GM19372 (cell line): Measurements from ENCODE around the gene TNK2.
"Not testable (repeated sequence)": the region's sequence is repeated elsewhere in the genome, so short reads cannot be mapped to it uniquely, and the experiment has no call there.

Experiments used
- ATAC-seq: cut with Tn5 transposase; IDR thresholded peaks from one replicate; pipeline ENCODE4 v1.9.1; 2021; ENCODE audit warnings: mild to moderate bottlenecking, low read depth, moderate library complexity; ENCODE audit not compliant: unreplicated experiment

TNK2 gene

DNA sequence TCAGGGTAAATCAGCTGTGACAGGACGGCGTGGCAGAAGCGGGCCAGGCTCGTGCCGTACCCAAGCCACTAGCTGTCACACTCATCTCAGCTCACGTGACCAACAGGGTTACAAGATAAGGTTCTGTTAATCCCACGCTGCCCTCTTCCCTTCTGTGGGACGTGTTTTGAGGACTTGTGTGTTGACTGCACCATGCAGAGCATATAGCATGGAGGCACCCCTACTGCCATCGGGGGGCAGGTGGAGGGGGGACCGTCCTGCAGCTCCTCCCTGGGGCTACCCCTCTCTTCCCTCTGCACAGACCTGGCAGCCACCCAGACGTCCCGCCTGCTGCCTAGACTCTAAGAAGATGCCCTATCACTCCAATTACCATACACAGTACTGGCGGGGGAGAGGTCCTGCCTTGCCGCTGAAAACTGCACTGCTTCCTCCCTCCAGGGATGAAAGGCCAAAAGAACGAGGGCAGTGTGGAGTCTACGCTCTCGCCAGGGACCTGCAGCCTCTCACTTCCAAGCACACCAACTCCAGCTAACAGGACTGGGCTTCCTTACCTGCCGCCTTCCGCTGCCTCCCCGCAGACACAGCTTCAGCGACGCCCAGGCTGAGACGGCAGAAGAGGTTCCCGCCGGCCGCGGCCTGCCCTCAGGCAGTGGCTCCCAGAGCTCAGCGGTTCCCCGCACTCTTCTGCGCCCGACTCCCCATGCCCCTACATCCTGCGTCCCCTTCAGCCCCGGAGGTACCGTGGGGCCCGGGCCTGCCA is at the start of gene TNK2:
TNK2 (minus strand) TSS at position 618 of the 760 bp plus-strand sequence. CDS start 19,963 bp downstream, outside the sequence.
- ATAC-seq: no peak

DNA sequence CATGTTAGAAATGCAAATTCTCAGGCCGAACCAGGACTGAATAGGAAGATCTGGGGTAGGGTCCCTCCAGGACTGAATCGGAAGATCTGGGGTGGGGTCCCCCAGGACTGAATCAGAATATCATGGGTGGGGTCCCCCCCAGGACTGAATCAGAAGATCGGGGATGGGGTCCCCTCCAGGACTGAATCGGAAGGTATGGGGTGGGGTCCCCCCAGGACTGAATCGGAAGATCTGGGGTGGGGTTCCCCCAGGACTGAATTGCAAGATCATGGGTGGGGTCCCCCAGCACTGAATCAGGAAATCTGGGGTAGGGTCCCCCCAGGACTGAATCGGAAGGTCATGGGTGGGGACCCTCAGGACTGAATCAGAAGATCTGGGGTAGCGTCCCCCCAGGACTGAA is 48.2 kb upstream of the TNK2 start:
- no peak for ATAC-seq

DNA sequence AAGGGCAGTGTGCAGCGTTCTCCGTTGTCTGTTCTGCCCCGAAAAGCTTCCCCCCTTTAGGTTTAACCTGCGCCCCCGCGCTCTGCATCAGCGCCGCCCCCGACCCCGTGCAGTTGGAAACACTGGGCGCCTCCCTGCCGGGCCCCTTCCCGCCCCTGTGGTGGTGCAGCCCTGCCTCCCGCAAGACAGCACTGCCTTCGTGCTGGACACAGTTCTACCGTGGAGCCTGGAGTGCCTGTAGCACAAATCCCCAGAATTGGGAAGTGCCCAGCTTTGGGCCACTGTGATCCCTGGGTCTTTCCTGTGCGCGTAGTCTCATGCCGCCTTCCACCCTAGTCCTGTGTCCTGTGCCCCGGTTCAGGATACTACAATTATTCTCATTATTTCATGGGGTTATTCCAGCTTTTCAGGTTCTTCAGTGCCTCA is 47.1 kb upstream of the TNK2 start:
- ATAC-seq: not testable (repeated sequence)

DNA sequence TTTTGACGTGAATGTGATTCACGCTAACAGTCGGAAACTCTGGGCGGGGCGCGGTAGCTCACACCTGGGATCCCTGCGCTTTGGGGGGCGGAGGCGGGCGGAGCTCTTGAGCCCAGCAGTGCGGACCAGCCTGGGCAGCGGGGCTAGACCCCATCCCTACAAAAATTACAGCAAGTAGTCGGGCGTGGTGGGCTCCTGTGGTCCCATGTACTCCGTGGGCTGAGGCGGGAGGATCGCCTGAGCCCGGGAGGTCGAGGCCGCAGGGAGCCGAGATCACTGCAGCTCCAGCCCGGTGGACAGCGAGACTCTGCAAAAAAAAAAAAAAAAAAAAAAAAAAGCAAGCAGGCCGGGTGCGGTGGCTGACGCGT is 46.4 kb upstream of the TNK2 start:
- ATAC-seq: peak; percentile 44

DNA sequence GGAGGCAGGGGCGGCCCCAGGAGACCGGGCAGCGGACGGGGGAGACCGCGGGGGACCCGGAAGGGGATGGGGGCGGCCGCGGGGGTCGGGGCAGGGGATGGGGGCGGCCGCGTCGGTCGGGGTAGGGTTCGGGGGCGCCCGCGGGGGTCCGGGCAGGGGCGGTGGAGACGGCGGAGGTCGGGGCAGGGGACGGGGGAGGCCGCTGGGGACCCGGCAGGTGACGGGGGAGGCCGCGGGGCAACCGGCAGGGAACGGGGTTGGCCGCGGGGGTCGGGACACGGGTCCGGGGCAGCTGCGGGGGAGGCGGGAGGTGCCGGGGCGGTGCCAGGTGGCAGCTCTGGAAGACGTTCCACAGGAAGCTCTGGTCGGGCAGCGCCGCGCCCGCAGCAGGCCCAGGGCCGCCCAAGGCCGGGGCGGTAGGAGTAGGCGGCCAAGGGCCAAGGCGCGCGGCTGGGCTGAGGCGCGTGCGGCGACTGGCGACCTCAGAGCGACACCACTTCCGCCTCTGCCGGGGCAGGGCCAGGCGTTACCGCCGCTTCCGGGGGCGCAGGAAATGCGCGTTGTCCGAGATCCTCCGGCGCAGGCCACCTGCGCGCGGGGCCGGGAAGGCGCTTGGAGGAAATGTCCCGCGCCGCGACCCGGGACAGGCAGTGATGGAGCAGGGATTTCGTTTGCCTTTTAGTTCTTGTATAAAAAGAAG is 45.9 kb upstream of the TNK2 start:
- peak; percentile 99 for ATAC-seq

DNA sequence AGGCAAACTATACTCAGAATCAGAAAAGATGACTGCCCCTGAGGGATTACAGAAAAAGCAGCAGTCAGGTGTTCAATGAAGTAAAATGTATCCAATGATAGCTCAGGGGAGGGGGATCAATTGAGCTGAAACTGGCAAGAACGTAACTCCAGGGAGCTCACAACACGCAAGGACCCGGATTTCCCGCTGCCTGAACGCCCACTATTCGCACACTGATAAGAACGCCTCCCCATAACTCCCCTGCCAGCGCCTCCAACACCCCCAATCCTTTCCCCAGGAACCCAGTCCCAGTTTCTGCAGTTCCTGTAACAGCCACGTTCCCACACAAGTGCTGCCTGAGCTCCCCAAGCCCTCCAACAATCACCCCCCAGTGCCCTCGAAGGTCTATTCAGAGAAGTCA is 44.2 kb upstream of the TNK2 start:
- ATAC-seq: not testable (repeated sequence)

DNA sequence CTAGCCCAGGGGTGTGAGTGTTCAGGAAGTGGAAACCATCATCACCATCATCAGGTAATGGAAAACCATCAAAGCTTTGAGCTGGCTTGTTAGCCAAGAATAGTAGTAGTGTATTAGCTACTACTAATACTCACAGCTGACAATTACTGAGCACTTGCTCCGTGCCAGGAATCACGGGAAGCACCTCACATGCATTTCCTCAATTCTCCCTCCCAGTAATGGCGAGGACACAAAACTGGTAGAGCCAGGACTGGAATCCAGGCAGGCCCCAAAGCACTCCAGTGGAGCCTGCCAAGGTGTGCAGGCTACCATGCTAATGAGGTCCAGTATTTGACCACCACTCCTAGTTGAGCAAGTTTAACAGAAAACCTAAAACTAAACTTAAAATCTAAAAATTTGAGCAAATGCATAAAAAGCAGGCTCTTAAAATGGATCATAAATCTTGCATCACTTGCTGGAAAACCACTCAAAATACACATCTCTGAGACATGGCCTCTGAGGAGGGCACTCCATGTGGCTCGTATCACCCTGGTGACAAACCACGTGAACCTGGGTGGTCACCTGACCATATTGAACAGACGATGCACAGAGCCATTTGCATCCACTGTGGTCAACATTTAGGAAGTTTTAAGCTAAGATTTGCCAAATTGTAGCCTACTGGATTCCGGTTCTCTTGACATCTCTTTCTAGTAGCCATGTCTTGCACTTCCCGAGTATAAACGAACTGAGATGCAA is 43.3 kb upstream of the TNK2 start:
- not testable (repeated sequence) for ATAC-seq

DNA sequence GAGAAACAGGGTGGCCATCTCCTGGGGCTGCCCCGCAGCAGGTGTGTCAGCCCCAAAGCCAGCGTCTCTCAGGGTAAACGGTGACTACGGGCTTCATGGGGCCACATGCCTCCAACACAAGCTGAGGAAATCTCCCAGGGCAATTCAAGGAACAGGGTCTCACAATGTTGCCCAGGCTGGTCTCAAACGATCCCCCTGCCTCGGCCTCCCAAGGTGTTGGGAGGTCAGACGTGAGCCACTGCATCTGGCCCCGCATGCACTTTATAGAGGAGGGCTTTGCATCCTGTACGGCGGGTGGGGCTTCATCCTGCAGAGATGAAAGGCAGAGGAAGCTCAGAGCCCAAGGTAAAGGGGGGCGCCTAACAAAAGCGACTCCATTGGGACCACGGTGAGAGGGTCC is 42.4 kb upstream of the TNK2 start:
- not testable (repeated sequence) for ATAC-seq

DNA sequence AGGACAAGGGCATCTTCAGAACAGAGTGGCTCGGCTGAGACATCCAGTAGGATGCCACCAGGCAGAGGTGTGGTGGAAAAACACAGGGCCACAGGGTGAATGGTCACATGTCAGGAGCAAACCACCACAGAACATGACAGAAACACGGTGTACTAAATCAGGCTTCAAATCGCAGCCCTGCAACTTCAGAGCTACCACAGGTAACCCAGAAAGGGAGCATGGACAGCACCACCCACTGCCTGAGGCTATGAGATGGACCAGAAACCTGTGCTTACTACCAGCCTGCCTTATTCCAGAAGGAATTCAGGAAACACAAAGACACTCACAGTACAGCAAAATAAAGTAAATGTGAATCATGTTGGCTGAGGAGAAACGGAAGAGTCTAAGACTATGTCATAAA is 41.8 kb upstream of the TNK2 start:
- ATAC-seq: not testable (repeated sequence)

DNA sequence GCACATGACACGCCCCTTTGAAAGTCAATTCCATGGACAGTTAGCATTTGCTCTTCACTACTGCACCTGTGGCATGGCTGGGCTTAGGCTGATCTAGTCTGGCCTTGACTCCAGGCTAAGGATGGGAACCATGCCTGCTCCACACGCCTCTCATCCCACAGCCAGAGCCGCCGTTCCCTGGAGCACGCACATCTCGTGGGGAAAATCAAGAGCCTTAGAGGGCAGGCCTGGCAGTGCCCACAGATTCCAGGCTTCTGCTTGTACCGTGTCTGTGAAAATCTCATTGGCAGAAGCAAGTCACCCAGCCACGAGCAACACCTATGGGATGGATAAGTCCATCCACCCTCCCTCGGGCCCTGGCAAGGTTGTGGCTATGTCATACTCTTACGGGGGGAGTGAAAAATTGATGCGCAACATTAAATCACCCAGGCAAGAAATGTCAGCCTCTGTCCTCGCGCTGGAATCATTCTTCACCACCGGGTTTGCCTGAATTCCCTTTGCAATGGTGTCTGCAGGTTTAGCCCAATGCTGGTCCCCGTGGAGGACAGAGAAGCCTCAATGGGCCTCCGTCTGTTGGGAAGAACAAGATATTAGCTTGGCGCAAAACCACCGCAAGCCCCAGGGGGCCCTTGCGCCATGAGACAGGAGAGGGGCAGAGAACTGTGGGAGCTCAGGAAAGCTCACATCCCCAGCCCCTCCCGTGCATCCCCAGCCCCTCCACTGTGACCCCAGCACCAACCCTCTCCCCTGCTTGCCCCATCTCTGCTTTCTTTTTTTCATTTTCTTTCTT is 38.8 kb upstream of the TNK2 start:
- not testable (repeated sequence) for ATAC-seq

DNA sequence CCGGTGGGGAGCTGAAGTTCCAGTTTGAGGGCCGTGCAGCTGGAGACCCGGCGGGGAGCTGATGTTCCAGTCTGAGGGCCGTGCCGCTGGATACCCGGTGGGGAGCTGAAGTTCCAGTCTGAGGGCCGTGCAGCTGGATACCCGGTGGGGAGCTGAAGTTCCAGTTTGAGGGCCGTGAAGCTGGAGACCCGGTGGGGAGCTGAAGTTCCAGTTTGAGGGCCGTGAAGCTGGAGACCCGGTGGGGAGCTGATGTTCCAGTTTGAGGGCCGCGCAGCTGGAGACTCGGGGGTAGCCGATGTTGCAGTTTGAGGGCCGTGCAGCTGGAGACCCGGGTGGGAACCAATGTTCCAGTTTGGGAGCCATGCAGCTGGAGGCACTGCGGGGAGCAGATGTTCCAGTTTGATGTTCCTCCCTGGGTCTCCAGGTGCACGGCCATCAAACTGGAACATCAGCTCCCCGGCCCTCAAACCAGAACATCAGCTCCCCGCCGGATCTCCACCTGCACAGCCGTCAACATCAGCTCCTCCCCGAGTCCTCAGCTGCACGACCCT is 33.0 kb upstream of the TNK2 start:
- ATAC-seq: not testable (repeated sequence)

DNA sequence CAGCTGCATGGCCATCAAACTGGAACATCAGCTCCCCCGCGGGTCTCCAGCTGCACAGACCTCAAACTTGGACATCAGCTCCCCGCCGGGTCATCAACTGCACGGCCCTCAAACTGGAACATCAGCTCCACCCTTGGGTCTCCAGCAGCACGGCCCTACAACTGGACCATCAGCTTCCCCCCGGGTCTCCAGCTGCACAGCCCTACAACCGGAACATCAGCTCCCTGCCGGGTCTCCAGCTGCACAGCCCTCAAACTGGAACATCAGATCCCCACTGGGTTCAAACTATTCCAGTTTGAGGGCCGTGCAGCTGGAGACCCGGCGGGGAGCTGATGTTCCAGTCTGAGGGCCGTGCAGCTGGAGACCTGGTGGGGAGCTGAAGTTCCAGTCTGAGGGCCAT is 32.5 kb upstream of the TNK2 start:
- not testable (repeated sequence) for ATAC-seq

DNA sequence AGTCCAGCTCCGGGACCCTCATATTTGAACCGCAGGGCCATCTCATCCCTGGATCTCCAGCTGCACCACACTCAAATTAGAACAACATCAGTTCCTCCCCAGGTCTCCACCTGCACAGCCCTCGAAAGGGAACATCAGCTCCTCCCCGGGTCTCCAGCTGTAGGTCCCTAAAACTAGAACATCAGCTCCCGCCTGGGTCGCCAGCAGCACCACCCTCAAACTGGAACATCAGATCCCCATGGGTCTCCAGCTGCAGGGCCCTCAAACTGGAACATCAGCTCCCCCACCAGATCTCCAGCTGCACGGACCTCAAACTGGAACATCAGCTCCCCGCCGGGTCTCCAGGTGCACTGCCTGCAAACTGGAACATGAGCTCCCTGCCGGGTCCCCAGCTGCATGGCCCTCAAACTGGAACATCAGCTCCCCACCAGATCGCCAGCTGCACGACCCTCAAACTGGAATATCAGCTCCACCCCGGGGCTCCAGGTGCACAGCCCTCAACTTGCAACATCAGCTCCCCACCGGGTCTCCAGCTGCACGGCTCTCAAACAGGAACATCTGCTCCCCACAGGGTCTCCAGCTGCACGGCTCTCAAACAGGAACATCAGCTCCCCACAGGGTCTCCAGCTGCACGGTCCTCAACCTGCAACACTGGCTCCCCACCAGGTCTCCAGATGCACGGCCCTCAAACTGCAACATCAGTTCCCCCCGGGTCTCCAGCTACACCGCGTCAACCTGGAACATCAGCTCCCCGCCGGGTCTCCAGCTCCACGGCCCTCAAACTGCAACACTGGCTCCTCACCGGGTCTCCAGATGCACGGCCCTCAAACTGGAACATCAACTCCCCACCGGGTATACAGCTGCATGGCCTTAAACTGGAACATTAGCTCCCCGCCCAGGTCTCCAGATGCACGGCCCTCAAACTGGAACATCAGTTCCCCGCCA is 31.4 kb upstream of the TNK2 start:
- ATAC-seq: not testable (repeated sequence)

DNA sequence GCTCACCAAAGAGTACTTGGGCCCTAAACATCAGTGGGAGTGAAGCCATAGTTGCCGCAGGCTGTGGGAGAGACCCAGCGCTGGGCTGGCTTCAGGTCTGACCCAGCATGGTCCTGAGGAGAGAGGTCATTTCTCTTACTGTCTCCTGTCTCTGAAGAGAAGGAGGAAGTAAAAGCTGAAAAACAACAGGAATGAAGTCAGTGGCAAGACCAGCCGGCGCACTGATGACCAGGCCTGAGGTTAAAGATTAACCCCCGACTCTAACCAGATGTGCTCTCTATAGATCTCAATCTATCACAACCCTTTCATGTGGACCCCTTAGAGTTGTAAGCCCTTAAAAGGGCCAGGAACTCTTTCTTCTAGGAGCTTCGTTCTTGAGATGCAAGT is 24.7 kb upstream of the TNK2 start:
- not testable (repeated sequence) for ATAC-seq

DNA sequence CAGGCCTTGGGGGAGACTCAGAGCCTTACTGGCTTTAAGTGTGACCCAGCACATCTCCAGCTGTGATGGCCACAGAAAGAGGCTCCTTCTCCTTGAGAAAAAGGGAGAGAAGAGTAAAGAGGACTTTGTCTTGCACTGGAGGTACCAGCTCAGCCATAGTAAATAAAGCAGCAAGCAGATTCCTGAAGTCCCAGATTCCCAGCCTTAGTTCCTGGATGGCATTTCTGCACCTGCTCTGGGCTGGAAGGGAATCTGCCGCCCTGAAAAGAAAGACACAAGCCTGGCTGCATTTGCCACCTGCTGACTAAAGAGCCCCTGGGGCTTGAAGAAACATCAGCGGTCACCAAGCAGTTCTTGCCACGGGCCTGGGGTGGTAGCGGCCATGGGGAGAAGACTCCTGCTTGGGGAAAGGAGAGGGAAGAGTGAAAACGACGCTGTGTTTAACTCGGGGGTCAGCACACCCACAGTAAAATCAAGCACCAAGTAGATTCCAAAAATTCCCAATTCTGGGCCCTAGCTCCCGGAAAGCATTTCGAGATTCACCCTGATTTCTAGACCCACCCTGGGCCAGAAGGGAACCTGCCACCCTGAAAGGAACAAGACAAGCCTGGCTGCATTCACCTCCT is 24.2 kb upstream of the TNK2 start:
- ATAC-seq: no peak

DNA sequence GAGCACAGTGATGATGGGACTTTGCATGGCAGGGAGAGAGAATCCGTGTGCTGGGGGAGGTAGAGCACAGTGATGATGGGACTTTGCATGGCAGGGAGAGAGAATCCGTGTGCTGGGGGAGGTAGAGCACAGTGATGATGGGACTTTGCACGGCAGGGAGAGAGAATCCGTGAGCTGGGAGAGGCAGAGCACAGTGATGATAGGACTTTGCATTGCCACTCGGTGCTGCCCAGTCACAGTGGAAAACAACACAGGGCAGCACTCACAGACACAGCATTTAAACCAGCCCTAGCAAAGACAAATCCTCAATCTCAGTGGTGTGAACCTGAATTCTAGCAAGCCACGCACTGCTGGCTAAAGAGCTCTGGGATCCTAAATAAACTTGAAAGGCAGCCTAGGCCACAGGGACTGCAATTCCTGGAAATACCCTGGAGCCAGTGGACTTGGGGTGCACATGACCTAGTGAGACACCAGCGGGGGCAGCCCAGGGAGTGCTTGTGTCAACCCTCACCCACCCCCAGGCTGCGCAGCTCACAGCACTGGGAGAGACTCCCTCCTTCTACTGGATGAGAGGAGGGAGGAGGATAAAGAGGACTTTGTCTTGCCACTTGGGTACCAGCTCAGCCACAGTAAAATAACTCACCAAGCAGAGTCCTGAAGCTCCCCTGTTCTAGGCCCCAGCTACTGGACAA is 23.4 kb upstream of the TNK2 start:
- ATAC-seq: no peak

DNA sequence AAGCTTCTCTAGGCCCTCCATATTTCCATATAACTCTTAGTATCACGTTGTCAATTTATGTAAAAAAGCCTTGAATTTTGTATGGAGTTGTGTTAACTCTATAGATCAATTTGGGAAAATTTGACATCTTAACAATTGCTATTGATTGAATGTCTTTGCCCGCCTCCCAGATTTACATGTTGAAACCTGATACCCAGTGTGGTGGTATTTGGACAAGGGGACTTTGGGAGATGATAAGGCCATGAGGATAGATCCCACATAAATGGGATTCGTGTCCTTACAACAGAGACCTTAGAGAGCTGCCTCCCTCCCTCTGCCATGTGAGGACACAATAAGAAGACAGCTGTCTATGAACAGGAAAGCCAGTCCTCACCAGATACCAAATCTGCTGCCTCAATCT is 21.1 kb upstream of the TNK2 start:
- ATAC-seq: no peak

DNA sequence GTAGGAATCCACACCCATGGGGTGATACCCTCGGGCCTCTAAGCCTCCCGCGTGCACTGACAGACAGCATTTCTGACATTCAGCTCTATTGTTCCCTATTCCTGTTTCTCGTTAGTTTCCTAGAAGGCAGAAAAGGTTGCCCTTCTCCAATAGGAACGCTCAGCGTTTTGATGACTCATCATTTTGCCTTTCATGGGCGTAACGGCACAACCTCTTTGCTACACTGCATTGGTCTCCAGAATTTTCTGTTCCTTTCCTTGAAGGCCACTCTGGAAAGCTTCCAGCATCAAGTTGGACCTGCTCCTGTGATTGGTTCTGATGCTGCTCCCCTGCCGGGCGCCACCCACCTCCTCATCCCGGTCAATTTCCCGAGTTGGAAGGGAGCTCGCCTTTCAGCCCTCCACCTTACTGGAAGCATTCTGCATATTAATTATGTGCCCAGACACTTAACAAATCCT is 13.0 kb upstream of the TNK2 start:
- ATAC-seq: no peak
